GM04503 (cell line): ENCODE measurements around the gene CDHR2.

Source experiments
- DNase-seq: peaks from one replicate; pipeline ENCODE4 v3.0.0-alpha.2; 2012; ENCODE audit warnings: low read depth

The CDHR2 gene

GRCh38 chr5:176640616-176641015 lies 91.5 kb downstream of the CDHR2 start:
- DNase-seq, result no peak

- DNase-seq, result no peak
Measured at GRCh38 chr5:176642675-176643490, 93.7 kb downstream of the CDHR2 start.

- DNase-seq, result no peak
Measured at GRCh38 chr5:176643491-176644219, 94.5 kb downstream of the CDHR2 start.

GRCh38 chr5:176644294-176644693 lies 95.2 kb downstream of the CDHR2 start:
- no peak for DNase-seq

- DNase-seq, result no peak
Measured at GRCh38 chr5:176644878-176645670, 95.9 kb downstream of the CDHR2 start.
